Measurements from ENCODE around the gene VPS26C.

Gene VPS26C

DNA sequence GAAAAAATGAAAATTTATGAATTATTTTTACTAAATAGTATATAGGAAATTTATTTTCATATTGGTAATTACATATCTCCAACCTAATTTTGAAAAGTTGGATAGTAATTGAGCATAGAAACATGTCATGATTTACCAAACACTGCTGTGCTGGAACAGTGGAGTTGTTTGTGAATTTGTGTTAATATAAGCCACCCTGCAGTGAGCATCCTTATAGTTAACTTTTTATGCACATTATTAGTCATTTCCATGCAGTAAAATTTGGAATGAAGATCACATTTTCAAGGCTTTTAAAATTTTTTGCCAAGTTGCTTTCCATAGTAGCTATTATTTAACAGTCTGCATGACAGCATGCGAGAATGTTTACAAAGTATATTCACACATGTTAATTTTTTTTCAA is 78.3 kb downstream of the VPS26C start:
- Histone ChIP-seq H3K4me2 (ENCODE audit: low read depth, low read length, poor library complexity, severe bottlenecking) (no peak overlapping the region), H3K4me3 (ENCODE audit: insufficient read depth, low read length, poor library complexity, severe bottlenecking) (no peak overlapping the region), H4K20me1 (ENCODE audit: low read depth, low read length) (no peaks in the 10 kb centered on the region), H3K9ac (ENCODE audit: low read length) (no peak overlapping the region), H2AFZ (ENCODE audit: low read depth, low read length, severe bottlenecking) (no peak overlapping the region), H3K27ac (ENCODE audit: low read depth, low read length) (no peak overlapping the region), H3F3A (ENCODE audit: insufficient read depth) (no peaks in the 10 kb centered on the region), H3K9me2 (replicated peaks; ENCODE audit: insufficient read depth, low read length) (no peaks in the 10 kb centered on the region), H3K27me3 (ENCODE audit: low read length) (no peaks in the 10 kb centered on the region), H3K9me3 (ENCODE audit: insufficient read depth, low read length) (no peaks in the 10 kb centered on the region), H3K36me3 (ENCODE audit: low read length) (peaks cover 23% of the 10 kb centered on the region; the same call in 1 of the 2 replicates), H3K79me2 (ENCODE audit: insufficient read depth, low read length) (no peaks in the 10 kb centered on the region)
- TF ChIP-seq EZH2phosphoT487 (conservative IDR thresholded peaks at IDR 0.05; ENCODE audit: low read length) = no peak
- TF ChIP-seq, protein P1, sequence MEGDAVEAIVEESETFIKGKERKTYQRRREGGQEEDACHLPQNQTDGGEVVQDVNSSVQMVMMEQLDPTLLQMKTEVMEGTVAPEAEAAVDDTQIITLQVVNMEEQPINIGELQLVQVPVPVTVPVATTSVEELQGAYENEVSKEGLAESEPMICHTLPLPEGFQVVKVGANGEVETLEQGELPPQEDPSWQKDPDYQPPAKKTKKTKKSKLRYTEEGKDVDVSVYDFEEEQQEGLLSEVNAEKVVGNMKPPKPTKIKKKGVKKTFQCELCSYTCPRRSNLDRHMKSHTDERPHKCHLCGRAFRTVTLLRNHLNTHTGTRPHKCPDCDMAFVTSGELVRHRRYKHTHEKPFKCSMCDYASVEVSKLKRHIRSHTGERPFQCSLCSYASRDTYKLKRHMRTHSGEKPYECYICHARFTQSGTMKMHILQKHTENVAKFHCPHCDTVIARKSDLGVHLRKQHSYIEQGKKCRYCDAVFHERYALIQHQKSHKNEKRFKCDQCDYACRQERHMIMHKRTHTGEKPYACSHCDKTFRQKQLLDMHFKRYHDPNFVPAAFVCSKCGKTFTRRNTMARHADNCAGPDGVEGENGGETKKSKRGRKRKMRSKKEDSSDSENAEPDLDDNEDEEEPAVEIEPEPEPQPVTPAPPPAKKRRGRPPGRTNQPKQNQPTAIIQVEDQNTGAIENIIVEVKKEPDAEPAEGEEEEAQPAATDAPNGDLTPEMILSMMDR (IDR thresholded peaks at IDR 0.05; ENCODE audit: insufficient read depth, low read length, poor library complexity, severe bottlenecking) = no peak

DNA sequence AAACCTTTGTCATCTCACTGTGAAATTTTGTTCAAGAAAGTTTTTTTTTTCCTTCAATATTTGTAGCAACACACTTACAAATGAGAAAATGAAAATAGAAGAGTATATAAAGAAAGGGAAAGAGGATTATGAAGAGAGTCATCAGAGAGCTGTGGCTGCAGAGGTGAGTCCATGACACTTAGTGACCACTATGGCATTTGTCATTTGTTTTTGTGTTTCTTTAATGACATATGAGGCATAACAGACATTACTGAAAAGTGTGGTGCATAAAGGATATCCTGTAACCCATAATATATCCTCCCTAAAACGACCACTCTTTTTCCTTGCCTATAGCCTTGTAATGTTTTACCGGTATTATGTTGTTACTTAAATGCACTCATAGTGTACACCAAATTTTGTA is 80.2 kb downstream of the VPS26C start:
- H3K4me2 ChIP-seq (ENCODE audit: low read depth, low read length, poor library complexity, severe bottlenecking) = no peak overlapping the region

DNA sequence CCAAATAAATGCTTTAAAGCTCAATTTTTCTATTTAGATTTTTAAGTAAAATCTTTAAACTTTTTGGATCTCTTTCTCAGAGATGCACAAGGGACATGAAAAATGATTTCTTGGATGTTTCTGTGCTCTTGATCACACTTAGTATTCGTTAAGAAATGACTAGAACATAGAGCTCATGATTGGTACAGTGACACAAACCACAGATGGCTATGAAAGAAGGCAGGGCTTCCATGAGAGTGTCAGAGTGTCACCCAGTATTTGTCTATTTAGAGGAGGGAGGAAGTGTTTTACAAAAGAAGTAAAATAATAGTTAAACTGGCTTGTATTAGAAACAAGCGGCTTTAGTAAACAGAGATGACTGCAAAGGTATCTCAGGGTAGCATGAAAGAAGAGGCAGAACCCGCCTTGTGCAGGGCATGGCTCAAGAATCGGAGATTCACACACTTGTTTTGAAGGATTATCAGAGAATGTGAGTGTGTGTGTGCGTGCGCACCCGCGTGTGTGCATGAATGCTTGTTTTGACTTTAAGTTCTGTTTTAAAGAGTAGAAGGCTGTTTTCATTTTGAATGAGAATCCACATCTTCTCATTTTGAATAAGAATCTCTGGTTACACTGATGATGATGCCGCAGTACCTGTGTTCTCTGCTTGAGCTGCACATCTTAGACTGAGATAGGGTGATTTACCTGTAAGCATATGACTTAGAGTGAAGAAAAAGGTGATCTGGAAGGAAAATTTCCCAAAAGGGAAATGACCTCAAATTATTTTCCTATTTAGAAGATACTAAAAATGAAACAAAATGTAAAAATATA is 82.1 kb downstream of the VPS26C start:
- no peaks in the 10 kb centered on the region for H3K27me3 ChIP-seq (ENCODE audit: low read length)
- peaks cover 25% of the 10 kb centered on the region; the same call in 1 of the 2 replicates for H3K36me3 ChIP-seq (ENCODE audit: low read length)
- TF ChIP-seq, protein P1 (IDR thresholded peaks at IDR 0.05; ENCODE audit: insufficient read depth, low read length, poor library complexity, severe bottlenecking) = no peak
- no peak for TF ChIP-seq EZH2phosphoT487 (conservative IDR thresholded peaks at IDR 0.05; ENCODE audit: low read length)
- H3K9me3 ChIP-seq (ENCODE audit: insufficient read depth, low read length) = no peaks in the 10 kb centered on the region
- no peak overlapping the region for H3K27ac ChIP-seq (ENCODE audit: low read depth, low read length)
- no peaks in the 10 kb centered on the region for H3K9me2 ChIP-seq (replicated peaks; ENCODE audit: insufficient read depth, low read length)
- no peak overlapping the region for H2AFZ ChIP-seq (ENCODE audit: low read depth, low read length, severe bottlenecking)
- H3K79me2 ChIP-seq (ENCODE audit: insufficient read depth, low read length) = no peaks in the 10 kb centered on the region
- no peaks in the 10 kb centered on the region for H3F3A ChIP-seq (ENCODE audit: insufficient read depth)
- no peak overlapping the region for H3K9ac ChIP-seq (ENCODE audit: low read length)
- no peak overlapping the region for H3K4me3 ChIP-seq (ENCODE audit: insufficient read depth, low read length, poor library complexity, severe bottlenecking)
- H3K4me2 ChIP-seq (ENCODE audit: low read depth, low read length, poor library complexity, severe bottlenecking) = no peak overlapping the region
- no peaks in the 10 kb centered on the region for H4K20me1 ChIP-seq (ENCODE audit: low read depth, low read length)

More for the DNA sequence above, 80.2 kb downstream of the VPS26C start:
- Histone ChIP-seq H2AFZ (ENCODE audit: low read depth, low read length, severe bottlenecking) (no peak overlapping the region), H3F3A (ENCODE audit: insufficient read depth) (no peaks in the 10 kb centered on the region), H3K36me3 (ENCODE audit: low read length) (peaks cover 23% of the 10 kb centered on the region; the same call in 1 of the 2 replicates), H3K9ac (ENCODE audit: low read length) (no peak overlapping the region), H3K4me3 (ENCODE audit: insufficient read depth, low read length, poor library complexity, severe bottlenecking) (no peak overlapping the region), H4K20me1 (ENCODE audit: low read depth, low read length) (no peaks in the 10 kb centered on the region), H3K9me2 (replicated peaks; ENCODE audit: insufficient read depth, low read length) (no peaks in the 10 kb centered on the region), H3K27me3 (ENCODE audit: low read length) (no peaks in the 10 kb centered on the region), H3K27ac (ENCODE audit: low read depth, low read length) (no peak overlapping the region), H3K9me3 (ENCODE audit: insufficient read depth, low read length) (no peaks in the 10 kb centered on the region), H3K79me2 (ENCODE audit: insufficient read depth, low read length) (no peaks in the 10 kb centered on the region)
- TF ChIP-seq, protein P1 (IDR thresholded peaks at IDR 0.05; ENCODE audit: insufficient read depth, low read length, poor library complexity, severe bottlenecking) = no peak
- TF ChIP-seq EZH2phosphoT487 (conservative IDR thresholded peaks at IDR 0.05; ENCODE audit: low read length) = no peak
